Osteoblast (primary cell): Measurements from ENCODE around the gene DPP6. TPM values are rescaled to one million over a fixed set of nuclear protein-coding genes. Genes with fewer than 3 reads are reported as not detected.

ENCODE experiments used
- DNase-seq: peaks from one replicate; pipeline ENCODE4 v3.0.0; 2011; ENCODE audit warnings: low spot score, mixed read lengths; ENCODE audit not compliant: insufficient read length; ENCODE audit errors: missing footprints
- H2AFZ ChIP-seq: 2 replicates; pipeline ENCODE4 v1.6.0; 2011; ENCODE audit warnings: mild to moderate bottlenecking, low read length
- H3K27ac ChIP-seq: 2 replicates; pipeline ENCODE4 v1.5.1; 2011; ENCODE audit warnings: mild to moderate bottlenecking, low read depth, low read length, moderate library complexity
- H3K27me3 ChIP-seq: 2 replicates; pipeline ENCODE4 v1.6.0; 2012; ENCODE audit warnings: mild to moderate bottlenecking, control low read depth, inconsistent platforms, low read length, moderate library complexity; ENCODE audit not compliant: insufficient read depth
- H3K36me3 ChIP-seq: 2 replicates; pipeline ENCODE4 v1.5.1; 2011; ENCODE audit warnings: mild to moderate bottlenecking, low read length, control low read depth, moderate library complexity; ENCODE audit not compliant: insufficient read depth
- H3K4me1 ChIP-seq: 2 replicates; pipeline ENCODE4 v1.5.1; 2011; ENCODE audit warnings: mild to moderate bottlenecking, low read length, control low read depth, moderate library complexity; ENCODE audit not compliant: insufficient read depth
- H3K4me2 ChIP-seq: 2 replicates; pipeline ENCODE4 v1.6.0; 2011; ENCODE audit warnings: mild to moderate bottlenecking, low read length; ENCODE audit not compliant: insufficient read depth
- H3K4me3 ChIP-seq: fragments of 200-600 bp; sonication (generic); 3 replicates; pipeline ENCODE4 v1.5.1; 2012; ENCODE audit warnings: mild to moderate bottlenecking, low read length, inconsistent platforms; ENCODE audit not compliant: insufficient read depth
- H3K79me2 ChIP-seq: 2 replicates; pipeline ENCODE4 v1.6.0; 2012; ENCODE audit warnings: mild to moderate bottlenecking, low read length, control low read depth, inconsistent platforms; ENCODE audit not compliant: insufficient read depth
- H3K9me3 ChIP-seq: 2 replicates; pipeline ENCODE4 v1.5.1; 2011; ENCODE audit warnings: low read depth, low read length, control low read depth
- H4K20me1 ChIP-seq: 2 replicates; pipeline ENCODE4 v1.6.0; 2012; ENCODE audit warnings: mild to moderate bottlenecking, low read length, control low read depth; ENCODE audit not compliant: insufficient read depth
- CTCF ChIP-seq: IDR thresholded peaks from 2 replicates; pipeline ENCODE4 v1.5.1; 2011; ENCODE audit warnings: mild to moderate bottlenecking, low read depth, low read length, moderate library complexity; ENCODE audit errors: extremely low read depth
- total RNA-seq: library from RNA; depleted of rRNA; stranded (reverse); fragments of >200 nt; gene quantifications from 2 replicates; pipeline ENCODE4 v1.2.3, GENCODE V29; 2012

DPP6 gene
- total RNA-seq, 1 donor, result not detected

GRCh38 chr7:154720016-154720415 lies 667.8 kb downstream of the DPP6 start:
- H3K4me1 ChIP-seq, result no peaks in the 10 kb centered on the region
- no peak overlapping the region for H3K27ac ChIP-seq
- H3K9me3 ChIP-seq, result no peaks in the 10 kb centered on the region
- no peaks in the 10 kb centered on the region for H3K79me2 ChIP-seq
- no peaks in the 10 kb centered on the region for H3K27me3 ChIP-seq
- H3K36me3 ChIP-seq, result no peaks in the 10 kb centered on the region
- H3K4me2 ChIP-seq, result no peak overlapping the region
- no peak for TF ChIP-seq CTCF
- H3K4me3 ChIP-seq, result no peak overlapping the region
- no peak overlapping the region for H2AFZ ChIP-seq
- DNase-seq, result no peak
- no peaks in the 10 kb centered on the region for H4K20me1 ChIP-seq

- Histone ChIP-seq H4K20me1 (no peaks in the 10 kb centered on the region), H3K27me3 (no peaks in the 10 kb centered on the region), H3K79me2 (no peaks in the 10 kb centered on the region), H3K4me2 (no peak overlapping the region), H3K4me3 (no peak overlapping the region), H3K36me3 (no peaks in the 10 kb centered on the region), H3K4me1 (no peaks in the 10 kb centered on the region), H2AFZ (no peak overlapping the region), H3K9me3 (no peaks in the 10 kb centered on the region), H3K27ac (no peak overlapping the region)
- TF ChIP-seq CTCF, result no peak
- no peak for DNase-seq
Measured at GRCh38 chr7:154721086-154721485, 668.9 kb downstream of the DPP6 start.

GRCh38 chr7:154726368-154726767 lies 674.2 kb downstream of the DPP6 start:
- no peak overlapping the region for H2AFZ ChIP-seq
- H4K20me1 ChIP-seq, result no peaks in the 10 kb centered on the region
- H3K4me3 ChIP-seq, result no peak overlapping the region
- no peak for TF ChIP-seq CTCF
- no peak for DNase-seq
- H3K4me2 ChIP-seq, result no peak overlapping the region
- H3K79me2 ChIP-seq, result no peaks in the 10 kb centered on the region
- H3K36me3 ChIP-seq, result no peaks in the 10 kb centered on the region
- H3K27me3 ChIP-seq, result no peaks in the 10 kb centered on the region
- H3K27ac ChIP-seq, result no peak overlapping the region
- no peaks in the 10 kb centered on the region for H3K9me3 ChIP-seq
- no peaks in the 10 kb centered on the region for H3K4me1 ChIP-seq

GRCh38 chr7:154729056-154729455 lies 676.9 kb downstream of the DPP6 start:
- no peaks in the 10 kb centered on the region for H3K27me3 ChIP-seq
- no peaks in the 10 kb centered on the region for H3K79me2 ChIP-seq
- no peaks in the 10 kb centered on the region for H3K36me3 ChIP-seq
- H3K4me2 ChIP-seq, result no peak overlapping the region
- H3K9me3 ChIP-seq, result peaks cover 3% of the 10 kb centered on the region
- no peak for DNase-seq
- no peaks in the 10 kb centered on the region for H4K20me1 ChIP-seq
- H2AFZ ChIP-seq, result no peak overlapping the region
- no peak overlapping the region for H3K4me3 ChIP-seq
- no peak overlapping the region for H3K27ac ChIP-seq
- no peaks in the 10 kb centered on the region for H3K4me1 ChIP-seq
- no peak for TF ChIP-seq CTCF
